K562 (cell line): ENCODE results near the gene ANKRD34A. TPM values are rescaled to one million over a fixed set of nuclear protein-coding genes. Genes with fewer than 3 reads are reported as not detected.

Source experiments
- ELF2 ChIP-seq: fragments of 250-450 bp; sonication (Bioruptor Pico); IDR thresholded peaks from 2 replicates; pipeline ENCODE4 v1.5.0; 2021; ENCODE audit warnings: mild to moderate bottlenecking
- GABPB1 ChIP-seq: sonication (generic); formaldehyde crosslinking; IDR thresholded peaks from 2 replicates; pipeline ENCODE4 v1.8.0; 2022; ENCODE audit warnings: mild to moderate bottlenecking, missing genetic modification reagents
- GTF2F1 ChIP-seq: IDR thresholded peaks from 2 replicates; pipeline ENCODE4 v1.6.1; 2011; ENCODE audit warnings: low read depth, low read length, improper control_type of control experiment
- HLTF ChIP-seq: fragments of 450-650 bp; IDR thresholded peaks from 2 replicates; pipeline ENCODE4 v1.6.1; 2016
- KDM1A ChIP-seq, 2 experiments: fragments of 450-650 bp; IDR thresholded peaks; 2 replicates each; pipeline ENCODE4 v1.6.1; 2016; ENCODE audit warnings: mild to moderate bottlenecking in 2 of 2
- KDM5B ChIP-seq: fragments of 200-600 bp; sonication (generic); IDR thresholded peaks from 2 replicates; pipeline ENCODE4 v1.6.1; 2012; ENCODE audit warnings: low read depth, mild to moderate bottlenecking, moderate library complexity, low read length, control low read depth, inconsistent platforms; ENCODE audit not compliant: insufficient replicate concordance
- KLF1 ChIP-seq: fragments of 450-650 bp; IDR thresholded peaks from 2 replicates; pipeline ENCODE4 v1.6.1; 2016; ENCODE audit warnings: missing genetic modification characterization, missing compliant biosample characterization
- KLF16 ChIP-seq: IDR thresholded peaks from 2 replicates; pipeline ENCODE4 v1.6.1; 2016; ENCODE audit warnings: antibody characterized with exemption
- MCM3 ChIP-seq: fragments of 450-650 bp; IDR thresholded peaks from 2 replicates; pipeline ENCODE4 v1.6.1; 2016
- MYC ChIP-seq, 2 experiments: fragments of 250-450 bp in 1 of 2; sonication (Bioruptor Pico) in 1 of 2; IDR thresholded peaks; 2 replicates each; pipeline versions ENCODE4 v1.5.1 to v1.6.1; 2012 to 2021; ENCODE audit warnings: low read depth in 2 of 2, borderline replicate concordance in 1 of 2, improper control_type of control experiment in 1 of 2, low read length in 1 of 2, mild to moderate bottlenecking in 1 of 2, moderate library complexity in 1 of 2
- PHTF2 ChIP-seq: fragments of 250-450 bp; sonication (Bioruptor Pico); IDR thresholded peaks from 2 replicates; pipeline ENCODE4 v1.5.0; 2021; ENCODE audit warnings: mild to moderate bottlenecking
- SMARCA4 ChIP-seq: fragments of 450-650 bp; IDR thresholded peaks from 2 replicates; pipeline ENCODE4 v1.6.1; 2016
- SNIP1 ChIP-seq: fragments of 450-650 bp; IDR thresholded peaks from 2 replicates; pipeline ENCODE4 v1.7.1; 2017; ENCODE audit warnings: low read depth, mild to moderate bottlenecking
- SREBF2 ChIP-seq: sonication (generic); formaldehyde crosslinking; IDR thresholded peaks from 2 replicates; pipeline ENCODE4 v1.4.0; 2020; ENCODE audit warnings: mild to moderate bottlenecking, missing genetic modification reagents
- THRAP3 ChIP-seq: fragments of 450-650 bp; IDR thresholded peaks from 2 replicates; pipeline ENCODE4 v1.6.1; 2016; ENCODE audit warnings: mild to moderate bottlenecking, inconsistent platforms, borderline replicate concordance
- XRCC4 ChIP-seq: IDR thresholded peaks from one replicate; pipeline ENCODE4 v1.6.1; 2011; ENCODE audit not compliant: insufficient read depth, insufficient read length; ENCODE audit errors: extremely low read depth
- ZNF239 ChIP-seq: fragments of 250-450 bp; sonication (Bioruptor Pico); IDR thresholded peaks from 2 replicates; pipeline ENCODE4 v1.4.0; 2020; ENCODE audit warnings: mild to moderate bottlenecking
- ZNF316 ChIP-seq: fragments of 450-650 bp; IDR thresholded peaks from 2 replicates; pipeline ENCODE4 v1.6.1; 2016
- polyA plus RNA-seq, 8 experiments: library from polyadenylated mRNA; depleted of rRNA in 4 of 8; stranded (reverse) in 5 of 8; unstranded in 3 of 8; fragments of >200 nt; fragmentation: Nextera tagmentation in 2 of 8; fragmentation: Illumina TruSeq in 1 of 8; extraction: Ambion mirVana in 2 of 8; extraction: Trizol in 1 of 8; gene quantifications; 2 replicates each; pipeline versions ENCODE4 v1.2.1 to v1.2.3, GENCODE V29; 2011 to 2014; ENCODE audit warnings: inconsistent platforms in 1 of 8, missing spikeins in 1 of 8
- total RNA-seq, 7 experiments: library from RNA; depleted of rRNA in 6 of 7; stranded (reverse); fragments of >200 nt in 6 of 7; fragmentation: Illumina TruSeq in 2 of 7; extraction: Trizol in 2 of 7; gene quantifications; 2 replicates each; pipeline versions ENCODE4 v1.2.1 to v1.2.3, GENCODE V29; 2011 to 2021; ENCODE audit warnings: low replicate concordance in 1 of 7
- TF ChIP-seq, protein P1 (sequence below): fragments of 200-800 bp; sonication (Bioruptor generic); IDR thresholded peaks from 2 replicates; pipeline ENCODE4 v1.6.1; 2016; ENCODE audit warnings: missing genetic modification characterization, missing compliant biosample characterization
- TF ChIP-seq, protein P2 (sequence below): IDR thresholded peaks from 3 replicates; pipeline ENCODE4 v1.6.1; 2011; ENCODE audit warnings: borderline replicate concordance, mild to moderate bottlenecking; ENCODE audit not compliant: insufficient read length, insufficient read depth
- TF ChIP-seq, protein P3 (sequence below): fragments of 250-450 bp; sonication (Bioruptor Pico); IDR thresholded peaks from 2 replicates; pipeline ENCODE4 v1.8.0; 2021; ENCODE audit warnings: moderate library complexity, mild to moderate bottlenecking, inconsistent platforms

The ANKRD34A gene
- total and polyA plus RNA-seq, 9 of the 15 experiments (the other 6 are each of a cell fraction or from before 2014, with no cell fraction given) = 0.06 to 1.6 (median 0.43) TPM

DNA sequence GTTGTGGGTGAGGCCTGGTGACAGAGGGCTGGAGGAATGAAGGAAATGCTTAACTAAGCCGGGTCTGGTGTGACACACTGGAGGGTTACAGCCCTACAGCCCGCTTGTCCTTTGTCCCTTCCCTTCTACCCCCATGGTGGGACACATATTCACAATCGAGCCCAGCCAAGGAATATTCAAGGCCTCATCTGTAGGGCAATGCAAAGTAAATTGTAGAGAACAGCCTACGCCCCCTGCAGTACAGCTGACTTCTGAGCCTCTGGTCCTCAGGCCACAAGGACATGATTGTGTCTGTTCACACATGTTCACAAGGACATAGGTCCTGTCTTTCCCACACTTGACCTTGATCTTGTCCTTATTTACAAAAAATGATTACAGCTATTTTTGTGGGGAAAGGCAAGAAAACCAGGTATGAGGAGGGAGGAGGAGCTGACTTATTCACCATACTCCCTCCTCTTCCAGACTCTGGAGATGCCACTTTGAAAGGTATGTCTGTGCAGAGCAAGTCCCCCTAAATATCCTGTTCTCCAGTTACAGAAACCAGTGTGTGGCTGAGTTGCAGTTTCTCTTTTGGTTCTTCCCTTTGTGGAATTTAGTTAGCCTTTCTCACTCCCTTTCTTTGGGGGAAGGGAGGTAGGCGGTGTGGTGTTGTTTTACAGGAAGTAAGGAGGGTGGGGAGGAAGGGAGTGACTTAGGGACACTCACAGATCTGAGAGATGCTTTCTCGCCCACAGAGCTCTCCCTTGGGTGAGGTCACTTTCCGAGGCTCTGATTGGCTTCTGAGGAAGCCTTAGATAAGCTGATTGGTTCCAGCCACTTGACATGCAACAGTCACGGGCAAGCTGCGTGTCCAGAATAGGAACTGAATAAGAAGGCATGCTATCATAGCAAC lies 14.7 kb upstream of the ANKRD34A start (continued):
- TF ChIP-seq, protein P1, sequence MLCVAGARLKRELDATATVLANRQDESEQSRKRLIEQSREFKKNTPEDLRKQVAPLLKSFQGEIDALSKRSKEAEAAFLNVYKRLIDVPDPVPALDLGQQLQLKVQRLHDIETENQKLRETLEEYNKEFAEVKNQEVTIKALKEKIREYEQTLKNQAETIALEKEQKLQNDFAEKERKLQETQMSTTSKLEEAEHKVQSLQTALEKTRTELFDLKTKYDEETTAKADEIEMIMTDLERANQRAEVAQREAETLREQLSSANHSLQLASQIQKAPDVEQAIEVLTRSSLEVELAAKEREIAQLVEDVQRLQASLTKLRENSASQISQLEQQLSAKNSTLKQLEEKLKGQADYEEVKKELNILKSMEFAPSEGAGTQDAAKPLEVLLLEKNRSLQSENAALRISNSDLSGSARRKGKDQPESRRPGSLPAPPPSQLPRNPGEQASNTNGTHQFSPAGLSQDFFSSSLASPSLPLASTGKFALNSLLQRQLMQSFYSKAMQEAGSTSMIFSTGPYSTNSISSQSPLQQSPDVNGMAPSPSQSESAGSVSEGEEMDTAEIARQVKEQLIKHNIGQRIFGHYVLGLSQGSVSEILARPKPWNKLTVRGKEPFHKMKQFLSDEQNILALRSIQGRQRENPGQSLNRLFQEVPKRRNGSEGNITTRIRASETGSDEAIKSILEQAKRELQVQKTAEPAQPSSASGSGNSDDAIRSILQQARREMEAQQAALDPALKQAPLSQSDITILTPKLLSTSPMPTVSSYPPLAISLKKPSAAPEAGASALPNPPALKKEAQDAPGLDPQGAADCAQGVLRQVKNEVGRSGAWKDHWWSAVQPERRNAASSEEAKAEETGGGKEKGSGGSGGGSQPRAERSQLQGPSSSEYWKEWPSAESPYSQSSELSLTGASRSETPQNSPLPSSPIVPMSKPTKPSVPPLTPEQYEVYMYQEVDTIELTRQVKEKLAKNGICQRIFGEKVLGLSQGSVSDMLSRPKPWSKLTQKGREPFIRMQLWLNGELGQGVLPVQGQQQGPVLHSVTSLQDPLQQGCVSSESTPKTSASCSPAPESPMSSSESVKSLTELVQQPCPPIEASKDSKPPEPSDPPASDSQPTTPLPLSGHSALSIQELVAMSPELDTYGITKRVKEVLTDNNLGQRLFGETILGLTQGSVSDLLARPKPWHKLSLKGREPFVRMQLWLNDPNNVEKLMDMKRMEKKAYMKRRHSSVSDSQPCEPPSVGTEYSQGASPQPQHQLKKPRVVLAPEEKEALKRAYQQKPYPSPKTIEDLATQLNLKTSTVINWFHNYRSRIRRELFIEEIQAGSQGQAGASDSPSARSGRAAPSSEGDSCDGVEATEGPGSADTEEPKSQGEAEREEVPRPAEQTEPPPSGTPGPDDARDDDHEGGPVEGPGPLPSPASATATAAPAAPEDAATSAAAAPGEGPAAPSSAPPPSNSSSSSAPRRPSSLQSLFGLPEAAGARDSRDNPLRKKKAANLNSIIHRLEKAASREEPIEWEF = no peak; the same call in 1 of the 2 replicates
- TF ChIP-seq XRCC4 = no peak
- TF ChIP-seq THRAP3 = no peak
- peak; percentile 34 for TF ChIP-seq KDM5B
- no peak for TF ChIP-seq KLF16
- peak; percentile 17 for TF ChIP-seq ELF2 (CRISPR knock-in tag)
- TF ChIP-seq MYC (IDR thresholded peaks at IDR 0.05; ENCODE audit: low read depth, low read length) = peak; percentile 65; the same call in 1 of the 2 replicates
- no peak; the same call in 1 of the 2 replicates for TF ChIP-seq MYC (CRISPR knock-in tag; IDR thresholded peaks at IDR 0.05; ENCODE audit: borderline replicate concordance, low read depth)
- no peak for TF ChIP-seq ZNF239
- TF ChIP-seq KLF1 (tag) = no peak
- no peak; the same call in 1 of the 2 replicates for TF ChIP-seq GABPB1
- TF ChIP-seq, protein P2, sequence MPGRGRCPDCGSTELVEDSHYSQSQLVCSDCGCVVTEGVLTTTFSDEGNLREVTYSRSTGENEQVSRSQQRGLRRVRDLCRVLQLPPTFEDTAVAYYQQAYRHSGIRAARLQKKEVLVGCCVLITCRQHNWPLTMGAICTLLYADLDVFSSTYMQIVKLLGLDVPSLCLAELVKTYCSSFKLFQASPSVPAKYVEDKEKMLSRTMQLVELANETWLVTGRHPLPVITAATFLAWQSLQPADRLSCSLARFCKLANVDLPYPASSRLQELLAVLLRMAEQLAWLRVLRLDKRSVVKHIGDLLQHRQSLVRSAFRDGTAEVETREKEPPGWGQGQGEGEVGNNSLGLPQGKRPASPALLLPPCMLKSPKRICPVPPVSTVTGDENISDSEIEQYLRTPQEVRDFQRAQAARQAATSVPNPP = no peak
- TF ChIP-seq SNIP1 = no peak
- TF ChIP-seq, protein P3, sequence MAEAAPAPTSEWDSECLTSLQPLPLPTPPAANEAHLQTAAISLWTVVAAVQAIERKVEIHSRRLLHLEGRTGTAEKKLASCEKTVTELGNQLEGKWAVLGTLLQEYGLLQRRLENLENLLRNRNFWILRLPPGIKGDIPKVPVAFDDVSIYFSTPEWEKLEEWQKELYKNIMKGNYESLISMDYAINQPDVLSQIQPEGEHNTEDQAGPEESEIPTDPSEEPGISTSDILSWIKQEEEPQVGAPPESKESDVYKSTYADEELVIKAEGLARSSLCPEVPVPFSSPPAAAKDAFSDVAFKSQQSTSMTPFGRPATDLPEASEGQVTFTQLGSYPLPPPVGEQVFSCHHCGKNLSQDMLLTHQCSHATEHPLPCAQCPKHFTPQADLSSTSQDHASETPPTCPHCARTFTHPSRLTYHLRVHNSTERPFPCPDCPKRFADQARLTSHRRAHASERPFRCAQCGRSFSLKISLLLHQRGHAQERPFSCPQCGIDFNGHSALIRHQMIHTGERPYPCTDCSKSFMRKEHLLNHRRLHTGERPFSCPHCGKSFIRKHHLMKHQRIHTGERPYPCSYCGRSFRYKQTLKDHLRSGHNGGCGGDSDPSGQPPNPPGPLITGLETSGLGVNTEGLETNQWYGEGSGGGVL (CRISPR knock-in tag) = no peak
- TF ChIP-seq SMARCA4 = peak; percentile 76
- no peak for TF ChIP-seq MCM3
- no peak for TF ChIP-seq KDM1A (IDR thresholded peaks at IDR 0.05)
- TF ChIP-seq GTF2F1 = no peak
- no peak for TF ChIP-seq HLTF
- TF ChIP-seq PHTF2 (CRISPR knock-in tag) = peak; percentile 63; the same call in 1 of the 2 replicates
- TF ChIP-seq SREBF2 = 0 out of 2 replicates have a peak, but pooled peaks have one; percentile 14
- TF ChIP-seq ZNF316 = 0 out of 2 replicates have a peak, but pooled peaks have one; percentile 12
